22Rv1 (cell line): Measurements from ENCODE around the gene CAPN8.

Experiments used
- H3K27ac ChIP-seq: fragments of 450-650 bp; 2 replicates; pipeline ENCODE4 v1.5.1; 2017
- ZFX ChIP-seq: fragments of 450-650 bp; IDR thresholded peaks from 2 replicates; pipeline ENCODE4 v1.6.1; 2017; ENCODE audit warnings: antibody characterized with exemption, borderline replicate concordance
- TF ChIP-seq, protein P1 (sequence below): fragments of 450-650 bp; IDR thresholded peaks from 2 replicates; pipeline ENCODE4 v1.5.1; 2017; ENCODE audit warnings: mild to moderate bottlenecking

CAPN8 gene

GRCh38 chr1:223500560-223501425 lies 164.7 kb downstream of the CAPN8 start:
- H3K27ac ChIP-seq: no peak overlapping the region
- no peak for TF ChIP-seq ZFX
- TF ChIP-seq, protein P1, sequence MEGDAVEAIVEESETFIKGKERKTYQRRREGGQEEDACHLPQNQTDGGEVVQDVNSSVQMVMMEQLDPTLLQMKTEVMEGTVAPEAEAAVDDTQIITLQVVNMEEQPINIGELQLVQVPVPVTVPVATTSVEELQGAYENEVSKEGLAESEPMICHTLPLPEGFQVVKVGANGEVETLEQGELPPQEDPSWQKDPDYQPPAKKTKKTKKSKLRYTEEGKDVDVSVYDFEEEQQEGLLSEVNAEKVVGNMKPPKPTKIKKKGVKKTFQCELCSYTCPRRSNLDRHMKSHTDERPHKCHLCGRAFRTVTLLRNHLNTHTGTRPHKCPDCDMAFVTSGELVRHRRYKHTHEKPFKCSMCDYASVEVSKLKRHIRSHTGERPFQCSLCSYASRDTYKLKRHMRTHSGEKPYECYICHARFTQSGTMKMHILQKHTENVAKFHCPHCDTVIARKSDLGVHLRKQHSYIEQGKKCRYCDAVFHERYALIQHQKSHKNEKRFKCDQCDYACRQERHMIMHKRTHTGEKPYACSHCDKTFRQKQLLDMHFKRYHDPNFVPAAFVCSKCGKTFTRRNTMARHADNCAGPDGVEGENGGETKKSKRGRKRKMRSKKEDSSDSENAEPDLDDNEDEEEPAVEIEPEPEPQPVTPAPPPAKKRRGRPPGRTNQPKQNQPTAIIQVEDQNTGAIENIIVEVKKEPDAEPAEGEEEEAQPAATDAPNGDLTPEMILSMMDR: no peak

GRCh38 chr1:223496883-223497282 lies 168.6 kb downstream of the CAPN8 start:
- no peak overlapping the region for H3K27ac ChIP-seq
- TF ChIP-seq, protein P1: no peak
- no peak for TF ChIP-seq ZFX

- no peak overlapping the region for H3K27ac ChIP-seq
- no peak for TF ChIP-seq ZFX
- TF ChIP-seq, protein P1: no peak
Observed at GRCh38 chr1:223494926-223495645, 170.4 kb downstream of the CAPN8 start.

- TF ChIP-seq, protein P1: no peak
- no peak for TF ChIP-seq ZFX
Observed at GRCh38 chr1:223492044-223492443, 173.5 kb downstream of the CAPN8 start.

More at GRCh38 chr1:223492044-223492443, 173.5 kb downstream of the CAPN8 start:
- H3K27ac ChIP-seq: no peak overlapping the region
